Vagina (tissue), 2 donors: ENCODE results near the gene MTAP.

Experiments
- POLR2A ChIP-seq, 2 donors: fragments of 450-650 bp; IDR thresholded peaks; one replicate each; pipeline ENCODE4 v1.6.1; 2017; ENCODE audit warnings: antibody characterized with exemption in 2 of 2, mild to moderate bottlenecking in 2 of 2, moderate library complexity in 2 of 2
- TF ChIP-seq, protein P1 (sequence below), 3 experiments: fragments of 450-650 bp in 2 of 3; fragments of 200-600 bp in 1 of 3; sonication (generic) in 1 of 3; IDR thresholded peaks; one replicate each; pipeline ENCODE4 v1.5.1; 2017 to 2019; ENCODE audit warnings: antibody characterized with exemption in 3 of 3, mild to moderate bottlenecking in 2 of 3, moderate library complexity in 2 of 3

DNA sequence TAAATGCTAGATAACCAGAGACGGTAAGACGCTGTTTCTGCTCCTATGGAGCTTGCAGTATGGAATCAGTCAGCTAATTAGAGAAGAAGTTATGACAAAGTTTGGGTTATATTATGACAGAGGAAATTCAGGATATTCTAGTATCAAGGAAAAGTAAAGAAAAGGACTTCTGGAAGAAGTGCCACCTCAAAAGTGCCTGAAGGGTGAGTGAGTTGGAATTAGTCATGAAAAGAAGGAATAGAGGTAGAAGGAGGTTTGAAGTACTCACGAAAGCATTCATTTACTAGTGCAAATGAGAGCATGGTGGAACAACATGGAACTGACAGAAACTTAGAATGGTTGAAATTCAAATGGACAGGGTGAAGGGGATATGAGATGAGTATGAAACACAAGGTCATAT lies 40.4 kb upstream of the MTAP start:
- TF ChIP-seq, protein P1, sequence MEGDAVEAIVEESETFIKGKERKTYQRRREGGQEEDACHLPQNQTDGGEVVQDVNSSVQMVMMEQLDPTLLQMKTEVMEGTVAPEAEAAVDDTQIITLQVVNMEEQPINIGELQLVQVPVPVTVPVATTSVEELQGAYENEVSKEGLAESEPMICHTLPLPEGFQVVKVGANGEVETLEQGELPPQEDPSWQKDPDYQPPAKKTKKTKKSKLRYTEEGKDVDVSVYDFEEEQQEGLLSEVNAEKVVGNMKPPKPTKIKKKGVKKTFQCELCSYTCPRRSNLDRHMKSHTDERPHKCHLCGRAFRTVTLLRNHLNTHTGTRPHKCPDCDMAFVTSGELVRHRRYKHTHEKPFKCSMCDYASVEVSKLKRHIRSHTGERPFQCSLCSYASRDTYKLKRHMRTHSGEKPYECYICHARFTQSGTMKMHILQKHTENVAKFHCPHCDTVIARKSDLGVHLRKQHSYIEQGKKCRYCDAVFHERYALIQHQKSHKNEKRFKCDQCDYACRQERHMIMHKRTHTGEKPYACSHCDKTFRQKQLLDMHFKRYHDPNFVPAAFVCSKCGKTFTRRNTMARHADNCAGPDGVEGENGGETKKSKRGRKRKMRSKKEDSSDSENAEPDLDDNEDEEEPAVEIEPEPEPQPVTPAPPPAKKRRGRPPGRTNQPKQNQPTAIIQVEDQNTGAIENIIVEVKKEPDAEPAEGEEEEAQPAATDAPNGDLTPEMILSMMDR (IDR thresholded peaks at IDR 0.05), result no peak
- TF ChIP-seq POLR2A (IDR thresholded peaks at IDR 0.05), result no peak
